ENCODE measurements around the gene MYL11.
A peak's percentile ranks its signal among the peaks of the same experiment; 100 is the strongest.

MYL11 gene

DNA sequence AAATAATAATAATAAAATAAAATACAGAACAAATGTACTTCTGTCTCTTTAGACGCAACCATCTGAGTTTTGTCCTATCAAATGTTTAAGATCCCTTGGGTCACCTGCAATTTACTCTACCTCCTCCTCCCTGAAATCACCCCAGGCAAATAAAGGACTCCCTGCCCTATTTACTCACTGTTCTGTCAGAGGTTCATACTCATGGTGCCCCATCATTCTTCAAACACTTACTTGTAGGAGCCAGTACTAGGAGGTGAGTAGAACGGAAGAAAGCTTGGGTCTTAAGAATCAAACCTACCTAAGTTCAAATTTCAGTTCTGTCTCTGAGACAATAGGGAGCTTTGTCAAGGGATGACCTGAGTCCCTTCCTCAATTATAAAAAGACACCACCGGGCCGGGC lies 8.1 kb upstream of the MYL11 start:
- H3K27ac ChIP-seq, result no peak overlapping the region
- TF ChIP-seq ZFX (IDR thresholded peaks at IDR 0.05), result no peak
- TF ChIP-seq, protein P1, sequence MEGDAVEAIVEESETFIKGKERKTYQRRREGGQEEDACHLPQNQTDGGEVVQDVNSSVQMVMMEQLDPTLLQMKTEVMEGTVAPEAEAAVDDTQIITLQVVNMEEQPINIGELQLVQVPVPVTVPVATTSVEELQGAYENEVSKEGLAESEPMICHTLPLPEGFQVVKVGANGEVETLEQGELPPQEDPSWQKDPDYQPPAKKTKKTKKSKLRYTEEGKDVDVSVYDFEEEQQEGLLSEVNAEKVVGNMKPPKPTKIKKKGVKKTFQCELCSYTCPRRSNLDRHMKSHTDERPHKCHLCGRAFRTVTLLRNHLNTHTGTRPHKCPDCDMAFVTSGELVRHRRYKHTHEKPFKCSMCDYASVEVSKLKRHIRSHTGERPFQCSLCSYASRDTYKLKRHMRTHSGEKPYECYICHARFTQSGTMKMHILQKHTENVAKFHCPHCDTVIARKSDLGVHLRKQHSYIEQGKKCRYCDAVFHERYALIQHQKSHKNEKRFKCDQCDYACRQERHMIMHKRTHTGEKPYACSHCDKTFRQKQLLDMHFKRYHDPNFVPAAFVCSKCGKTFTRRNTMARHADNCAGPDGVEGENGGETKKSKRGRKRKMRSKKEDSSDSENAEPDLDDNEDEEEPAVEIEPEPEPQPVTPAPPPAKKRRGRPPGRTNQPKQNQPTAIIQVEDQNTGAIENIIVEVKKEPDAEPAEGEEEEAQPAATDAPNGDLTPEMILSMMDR (conservative IDR thresholded peaks at IDR 0.05), result no peak

GRCh38 chr16:30367349-30368009 lies 7.1 kb upstream of the MYL11 start:
- H3K27ac ChIP-seq, result no peak overlapping the region
- TF ChIP-seq, protein P1 (conservative IDR thresholded peaks at IDR 0.05), result no peak
- TF ChIP-seq ZFX (IDR thresholded peaks at IDR 0.05), result no peak

- TF ChIP-seq, protein P1 (conservative IDR thresholded peaks at IDR 0.05), result no peak
- TF ChIP-seq ZFX (IDR thresholded peaks at IDR 0.05), result no peak
- H3K27ac ChIP-seq, result peak overlapping the region; percentile 89; the same call in 1 of the 2 replicates
Observed at GRCh38 chr16:30368122-30368791, 6.3 kb upstream of the MYL11 start.

DNA sequence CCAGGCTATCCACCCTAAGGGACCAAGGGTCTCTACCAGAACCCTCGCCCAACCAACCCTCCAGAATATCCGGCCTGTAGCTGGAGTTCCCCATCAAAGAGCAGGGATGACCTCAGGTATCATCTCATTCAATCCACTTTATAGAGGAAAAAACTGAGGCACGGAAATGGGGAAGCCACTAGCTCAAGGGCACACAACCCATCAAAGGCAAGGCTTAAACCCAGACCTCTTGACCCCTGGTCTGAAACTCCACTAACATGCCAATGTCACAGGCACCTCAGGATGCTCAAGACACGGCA lies 5.9 kb upstream of the MYL11 start:
- TF ChIP-seq ZFX (IDR thresholded peaks at IDR 0.05), result no peak
- TF ChIP-seq, protein P1 (conservative IDR thresholded peaks at IDR 0.05), result no peak
- peak overlapping the region; percentile 89 for H3K27ac ChIP-seq

DNA sequence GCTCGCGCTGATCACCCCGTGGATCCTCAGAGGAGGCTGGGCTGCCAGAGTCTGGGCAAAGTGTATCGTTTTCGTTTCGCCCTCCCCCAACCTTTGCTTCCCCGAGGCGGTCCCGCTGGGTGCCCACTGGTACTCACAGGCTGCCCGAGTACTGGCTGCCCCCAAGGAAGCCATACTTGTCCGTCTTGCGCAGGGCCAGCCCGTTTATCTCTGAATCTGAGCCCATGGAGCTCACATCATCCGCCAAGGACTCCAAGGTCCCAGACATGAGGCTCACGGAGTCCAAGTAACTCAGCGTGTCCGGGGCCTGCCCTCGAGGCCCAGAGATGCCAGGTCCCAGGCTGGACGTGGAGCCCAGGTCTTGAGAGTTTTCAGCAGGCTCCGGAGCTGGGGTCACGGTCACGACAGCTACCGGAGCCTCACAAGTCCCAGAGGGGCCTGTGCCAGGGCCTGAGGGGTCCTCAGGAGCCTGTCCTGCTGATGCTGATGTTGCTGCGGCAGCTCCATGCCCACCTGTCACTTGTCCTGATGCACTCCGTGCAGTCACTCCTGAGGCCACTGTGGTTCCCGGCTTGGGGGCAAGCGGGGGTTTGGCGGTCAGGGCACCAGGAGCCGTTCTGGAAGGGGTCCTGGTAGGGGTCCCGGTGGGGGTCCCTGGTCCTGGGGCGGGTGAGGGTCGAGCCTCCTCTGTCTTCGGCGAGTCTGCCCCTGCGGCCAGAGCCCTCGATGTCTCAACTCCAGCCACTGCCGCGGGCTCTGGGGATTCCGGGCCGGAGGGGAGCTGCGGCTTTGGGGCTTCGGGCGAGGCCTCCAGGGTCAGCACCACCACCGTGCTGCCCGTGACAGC lies 5.3 kb upstream of the MYL11 start:
- TF ChIP-seq, protein P1 (conservative IDR thresholded peaks at IDR 0.05), result no peak
- no peak for TF ChIP-seq ZFX (IDR thresholded peaks at IDR 0.05)
- H3K27ac ChIP-seq, result peak overlapping the region; percentile 89

GRCh38 chr16:30369938-30370455 lies 4.6 kb upstream of the MYL11 start:
- H3K27ac ChIP-seq, result peak overlapping the region; percentile 89
- TF ChIP-seq, protein P1 (conservative IDR thresholded peaks at IDR 0.05), result no peak
- peak; percentile 74 for TF ChIP-seq ZFX (IDR thresholded peaks at IDR 0.05)

Measured in C4-2B (cell line).